Transverse colon (tissue), 4 donors: Measurements from ENCODE around the gene SAT2. TPM values are rescaled to one million over a fixed set of nuclear protein-coding genes. Genes with fewer than 3 reads are reported as not detected.
"Not testable (repeated sequence)": the region's sequence is repeated elsewhere in the genome, so short reads cannot be mapped to it uniquely, and the experiment has no call there.

Experiments used
- DNase-seq: peaks from one replicate; pipeline ENCODE4 v3.0.0-alpha.2; 2019
- H3K27ac ChIP-seq, 4 donors: fragments of 200-600 bp; sonication (generic); 2 replicates each; pipeline ENCODE4 v1.5.1; 2016 to 2018; ENCODE audit warnings: inconsistent platforms in 4 of 4
- H3K27me3 ChIP-seq: fragments of 200-600 bp; sonication (generic); 2 replicates; pipeline ENCODE4 v1.5.1; 2017; ENCODE audit warnings: inconsistent platforms
- H3K36me3 ChIP-seq, 4 donors: fragments of 200-600 bp; sonication (generic); 2 replicates each; pipeline ENCODE4 v1.5.1; 2017 to 2019; ENCODE audit warnings: inconsistent platforms in 4 of 4
- H3K4me1 ChIP-seq, 4 donors: fragments of 200-600 bp; sonication (generic); 2 replicates each; pipeline ENCODE4 v1.5.1; 2017 to 2020; ENCODE audit warnings: inconsistent platforms in 4 of 4
- H3K4me3 ChIP-seq, 4 donors: fragments of 200-600 bp; sonication (generic); 1 replicate in 1 of 4; 2 replicates in 3 of 4; pipeline versions ENCODE4 v1.5.1 to v1.6.1; 2017 to 2019; ENCODE audit warnings: inconsistent platforms in 4 of 4
- H3K9me3 ChIP-seq, 2 donors: fragments of 200-600 bp; sonication (generic); 2 replicates each; pipeline ENCODE4 v1.5.1; 2017 to 2019; ENCODE audit warnings: inconsistent platforms in 2 of 2
- EP300 ChIP-seq: sonication (generic); formaldehyde crosslinking; IDR thresholded peaks from one replicate; pipeline ENCODE4 v1.6.1; 2017; ENCODE audit warnings: antibody characterized with exemption, low read depth
- POLR2A ChIP-seq: fragments of 450-650 bp; IDR thresholded peaks from one replicate; pipeline ENCODE4 v1.6.1; 2016; ENCODE audit warnings: antibody characterized with exemption, mild to moderate bottlenecking, moderate library complexity
- POLR2AphosphoS5 ChIP-seq, 3 donors: sonication (generic); formaldehyde crosslinking; IDR thresholded peaks; one replicate each; pipeline ENCODE4 v1.6.1; 2016; ENCODE audit warnings: antibody characterized with exemption in 3 of 3
- WGBS, 2 donors: methylation state at CpG; one replicate each; pipeline ENCODE4 v1.1.5; 2018; ENCODE audit warnings: low coverage in 1 of 2; 5-methylcytosine and 5-hydroxymethylcytosine counted together
- in situ Hi-C, 4 donors: fragments of 200-750 bp; cut with MboI; loops; one replicate each; pipeline versions ENCODE4 v1.15.0 to v1.15.1; 2017; ENCODE audit warnings: low sequenced_read_pairs in 3 of 4, low pct_ligation_motif_present in 1 of 4, low pct_unique_long_range_greater_than_20kb in 1 of 4
- intact Hi-C: fragments of 100-400 bp; cut with DNase I; formaldehyde crosslinking; loops from one replicate; pipeline ENCODE4 v1.15.1; 2023; ENCODE audit warnings: low total_unique reads
- total RNA-seq, 4 donors: library from RNA; depleted of rRNA; stranded (reverse); fragments of >200 nt; gene quantifications; one replicate each; pipeline ENCODE4 v1.1.0, GENCODE V29; 2016
- TF ChIP-seq, protein P1 (sequence below), 5 experiments: fragments of 200-600 bp in 3 of 5; fragments of 450-650 bp in 2 of 5; sonication (generic) in 3 of 5; IDR thresholded peaks; 1 replicate in 2 of 5; 2 replicates in 3 of 5; pipeline ENCODE4 v1.5.1; 2016 to 2017; ENCODE audit warnings: antibody characterized with exemption in 5 of 5, inconsistent platforms in 3 of 5, mild to moderate bottlenecking in 2 of 5, moderate library complexity in 1 of 5

The SAT2 gene
- total RNA-seq, 4 donors from 2014 or later = 21.7 to 106 (median 67.7) TPM

DNA sequence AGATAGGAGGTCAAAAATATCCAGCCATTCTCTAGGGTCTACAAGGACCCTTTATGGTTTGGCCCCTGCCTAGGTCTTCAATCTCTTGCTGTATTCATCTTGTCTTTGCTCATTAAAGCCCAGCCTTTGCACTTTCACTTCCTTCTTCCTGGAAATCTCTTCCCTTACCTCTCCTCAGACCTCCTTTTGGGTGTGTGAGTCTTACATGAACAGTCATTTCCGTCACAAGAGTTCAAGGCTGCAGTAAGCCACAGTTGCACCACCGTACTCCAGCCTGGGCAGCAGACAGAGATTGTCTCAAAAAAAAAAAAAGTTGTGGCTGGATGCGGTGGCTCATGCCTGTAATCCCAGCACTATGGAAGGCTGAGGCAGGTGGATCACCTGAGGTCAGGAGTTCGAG lies 17.2 kb upstream of the SAT2 start:
- intact Hi-C loops = no loop called here
- in situ Hi-C loops = no loop called here
- peaks cover 18% of the 10 kb centered on the region for H3K27me3 ChIP-seq
- no peaks in the 10 kb centered on the region for H3K4me1 ChIP-seq
- no peak for DNase-seq
- H3K36me3 ChIP-seq = no peaks in the 10 kb centered on the region
- no peak overlapping the region for H3K27ac ChIP-seq
- 72% methylated on average over 4 of the region's 4 CpGs; no CpG with 5 or more reads in 1 of the 2 donors for WGBS, 2 donors
- H3K9me3 ChIP-seq = no peaks in the 10 kb centered on the region
- TF ChIP-seq, protein P1, sequence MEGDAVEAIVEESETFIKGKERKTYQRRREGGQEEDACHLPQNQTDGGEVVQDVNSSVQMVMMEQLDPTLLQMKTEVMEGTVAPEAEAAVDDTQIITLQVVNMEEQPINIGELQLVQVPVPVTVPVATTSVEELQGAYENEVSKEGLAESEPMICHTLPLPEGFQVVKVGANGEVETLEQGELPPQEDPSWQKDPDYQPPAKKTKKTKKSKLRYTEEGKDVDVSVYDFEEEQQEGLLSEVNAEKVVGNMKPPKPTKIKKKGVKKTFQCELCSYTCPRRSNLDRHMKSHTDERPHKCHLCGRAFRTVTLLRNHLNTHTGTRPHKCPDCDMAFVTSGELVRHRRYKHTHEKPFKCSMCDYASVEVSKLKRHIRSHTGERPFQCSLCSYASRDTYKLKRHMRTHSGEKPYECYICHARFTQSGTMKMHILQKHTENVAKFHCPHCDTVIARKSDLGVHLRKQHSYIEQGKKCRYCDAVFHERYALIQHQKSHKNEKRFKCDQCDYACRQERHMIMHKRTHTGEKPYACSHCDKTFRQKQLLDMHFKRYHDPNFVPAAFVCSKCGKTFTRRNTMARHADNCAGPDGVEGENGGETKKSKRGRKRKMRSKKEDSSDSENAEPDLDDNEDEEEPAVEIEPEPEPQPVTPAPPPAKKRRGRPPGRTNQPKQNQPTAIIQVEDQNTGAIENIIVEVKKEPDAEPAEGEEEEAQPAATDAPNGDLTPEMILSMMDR (IDR thresholded peaks at IDR 0.05) = no peak
- TF ChIP-seq POLR2AphosphoS5 (IDR thresholded peaks at IDR 0.05) (no peak), POLR2A (no peak), EP300 (no peak)
- no peak overlapping the region for H3K4me3 ChIP-seq

DNA sequence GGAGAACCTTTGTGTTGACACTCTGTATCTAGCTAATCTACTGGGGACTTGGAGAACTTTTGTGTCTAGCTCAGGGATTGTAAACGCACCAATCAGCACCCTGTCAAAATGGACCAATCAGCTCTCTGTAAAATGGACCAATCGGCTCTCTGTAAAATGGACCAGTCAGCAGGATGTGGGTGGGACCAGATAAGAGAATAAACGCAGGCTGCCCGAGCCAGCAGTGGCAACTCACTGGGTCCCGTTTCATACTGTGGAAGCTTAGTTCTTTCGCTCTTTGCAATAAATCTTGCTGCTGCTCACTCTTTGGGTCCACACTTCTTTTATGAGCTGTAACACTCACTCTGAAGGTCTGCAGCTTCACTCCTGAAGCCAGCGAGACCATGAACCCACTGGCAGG lies 14.0 kb upstream of the SAT2 start:
- H3K36me3 ChIP-seq, H3K4me3 ChIP-seq, H3K27ac ChIP-seq, intact Hi-C loops, H3K27me3 ChIP-seq, DNase-seq, H3K9me3 ChIP-seq, H3K4me1 ChIP-seq, in situ Hi-C loops: not testable (repeated sequence)
- WGBS, 2 donors = 57 to 80% methylated on average over 1 to 6 of the region's 7 CpGs

DNA sequence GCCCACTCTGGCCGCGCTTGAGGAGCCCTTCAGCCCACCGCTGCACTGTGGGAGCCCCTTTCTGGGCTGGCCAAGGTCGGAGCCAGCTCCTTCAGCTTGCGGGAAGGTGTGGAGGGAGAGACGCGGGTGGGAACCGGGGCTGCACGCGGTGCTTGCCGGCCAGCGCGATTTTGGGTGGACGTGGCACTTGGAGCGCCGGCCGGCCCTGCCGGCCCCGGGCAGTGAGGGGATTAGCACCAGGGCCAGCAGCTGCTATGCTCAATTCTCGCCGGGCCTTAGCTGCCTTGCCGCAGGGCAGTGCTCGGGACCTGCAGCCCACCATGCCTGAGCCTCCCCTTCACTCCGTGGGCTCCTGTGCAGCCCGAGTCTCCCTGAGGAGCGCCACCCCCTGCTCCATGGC lies 13.2 kb upstream of the SAT2 start:
- H3K9me3 ChIP-seq = no peaks in the 10 kb centered on the region
- no peak overlapping the region for H3K27ac ChIP-seq
- H3K36me3 ChIP-seq = no peaks in the 10 kb centered on the region
- TF ChIP-seq POLR2AphosphoS5 (IDR thresholded peaks at IDR 0.05) (no peak), EP300 (no peak), POLR2A (no peak)
- TF ChIP-seq, protein P1 (IDR thresholded peaks at IDR 0.05) = no peak
- peaks cover 4% of the 10 kb centered on the region for H3K27me3 ChIP-seq
- no peak overlapping the region for H3K4me3 ChIP-seq
- intact Hi-C loops (no loop called here), in situ Hi-C loops (no loop called here)
- DNase-seq = no peak
- no peaks in the 10 kb centered on the region for H3K4me1 ChIP-seq
- WGBS, 2 donors = 93% methylated on average over 19 of the region's 26 CpGs; no CpG with 5 or more reads in 1 of the 2 donors

DNA sequence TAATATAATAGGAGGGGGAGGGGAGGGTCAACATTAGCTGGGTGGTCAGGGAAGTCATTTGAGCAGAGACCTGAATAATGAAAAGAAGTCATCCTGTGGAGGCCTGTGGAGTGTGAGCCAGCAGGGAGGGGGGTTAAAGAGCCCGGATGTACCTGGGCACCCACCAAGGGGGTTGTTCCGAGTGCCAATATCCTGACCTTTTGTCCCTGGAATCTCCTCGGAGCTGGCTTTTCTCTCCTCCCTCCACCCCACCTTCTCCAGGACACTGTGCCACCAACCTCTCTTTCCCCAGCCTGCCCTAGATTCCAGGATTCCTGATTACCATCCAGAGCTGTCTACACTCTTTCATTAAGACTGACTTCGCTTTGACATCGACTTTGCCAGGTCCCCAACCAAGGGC lies 8.5 kb upstream of the SAT2 start:
- intact Hi-C loops (no loop called here), in situ Hi-C loops (loop anchor here in 1 of 4 donors (10.0 kb wide), 1 partner anchor 49 kb away; the partner anchor contains the start of genes TP53 and WRAP53)
- no peaks in the 10 kb centered on the region for H3K27me3 ChIP-seq
- H3K4me3 ChIP-seq = no peak overlapping the region
- 71 to 72% methylated on average over 4 to 5 of the region's 5 CpGs for WGBS, 2 donors
- H3K27ac ChIP-seq = no peak overlapping the region
- H3K9me3 ChIP-seq = no peaks in the 10 kb centered on the region
- DNase-seq = no peak
- no peaks in the 10 kb centered on the region for H3K36me3 ChIP-seq
- H3K4me1 ChIP-seq = no peaks in the 10 kb centered on the region
- TF ChIP-seq EP300 = no peak
- no peak for TF ChIP-seq POLR2AphosphoS5 (IDR thresholded peaks at IDR 0.05)
- no peak for TF ChIP-seq POLR2A
- TF ChIP-seq, protein P1 (IDR thresholded peaks at IDR 0.05) = no peak

DNA sequence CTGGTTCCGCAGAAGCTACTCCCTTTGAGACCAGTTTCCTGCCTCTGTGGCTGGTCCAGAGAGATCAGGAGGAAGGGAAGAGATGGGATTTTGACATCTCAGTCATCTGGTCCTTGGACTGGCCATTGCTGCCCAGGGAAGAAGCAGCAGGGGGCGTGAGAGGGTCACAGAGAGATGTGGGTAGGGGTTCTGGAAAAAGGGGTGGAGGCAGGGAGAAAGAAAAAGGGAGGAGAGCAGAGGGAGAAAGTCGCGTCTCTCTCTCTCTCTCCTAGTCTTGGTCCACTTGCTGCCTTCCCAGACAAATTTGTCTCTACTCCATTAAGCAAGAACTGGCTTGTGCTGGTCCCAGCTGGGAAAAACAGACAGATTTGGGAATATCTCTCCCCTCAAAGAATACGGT lies 6.8 kb upstream of the SAT2 start:
- Histone ChIP-seq H3K36me3 (no peaks in the 10 kb centered on the region), H3K4me3 (no peak overlapping the region), H3K27ac (no peak overlapping the region), H3K4me1 (no peaks in the 10 kb centered on the region), H3K27me3 (no peaks in the 10 kb centered on the region), H3K9me3 (no peaks in the 10 kb centered on the region)
- TF ChIP-seq EP300 (no peak), POLR2A (no peak)
- TF ChIP-seq, protein P1 (IDR thresholded peaks at IDR 0.05) = peak in 3 of 5 experiments; percentile 12 to 24 (median 22)
- WGBS, 2 donors = 50% methylated on average over 5 of the region's 5 CpGs; no CpG with 5 or more reads in 1 of the 2 donors
- intact Hi-C loops = loop anchor here (5.0 kb wide), 1 partner anchor 53 kb away; the partner anchor contains the start of genes TP53 and WRAP53
- DNase-seq = no peak
- in situ Hi-C loops = loop anchor here in 2 of 4 donors (5.0 to 10.0 kb wide), 2 partner anchors 50 to 53 kb away; partner anchors contain the start of genes TP53 (in 2 of the 2) and WRAP53 (in 2 of the 2)
